Astrocyte (in vitro differentiated cells and primary cell): ENCODE results near the gene GSE1.

Experiments used
- CTCF ChIP-seq: IDR thresholded peaks from 2 replicates; pipeline ENCODE4 v1.5.1; 2011; ENCODE audit warnings: low read depth, mild to moderate bottlenecking, inconsistent platforms, low read length, moderate library complexity; ENCODE audit not compliant: insufficient read depth
- EZH2 ChIP-seq: IDR thresholded peaks from 2 replicates; pipeline ENCODE4 v1.6.1; 2012; ENCODE audit warnings: mild to moderate bottlenecking, low read length, inconsistent platforms; ENCODE audit not compliant: insufficient read depth

- TF ChIP-seq CTCF = no peak
- no peak for TF ChIP-seq EZH2
Measured at GRCh38 chr16:85569039-85569614, 44.0 kb upstream of the GSE1 start.
